Measurements from ENCODE around the gene ZNHIT2. TPM values are rescaled to one million over a fixed set of nuclear protein-coding genes. Genes with fewer than 3 reads are reported as not detected.
"Not testable (repeated sequence)": the region's sequence is repeated elsewhere in the genome, so short reads cannot be mapped to it uniquely, and the experiment has no call there.

Gene ZNHIT2
- total RNA-seq, 4 donors from 2014 or later: 9.6 to 40.8 (median 12.2) TPM

- Histone ChIP-seq H3K36me3 (peaks cover 0 to 42% (median 11%) of the 10 kb centered on the region in 4 donors), H3K4me3 (peak overlapping the region; percentile 54 to 94 (median 79)), H3K4me1 (peaks cover 16 to 37% (median 26%) of the 10 kb centered on the region in 4 donors), H3K27me3 (no peaks in the 10 kb centered on the region), H3K27ac (peak overlapping the region; percentile 89 to 97 (median 96)), H3K9me3 (no peaks in the 10 kb centered on the region)
- intact Hi-C loops (cut with DNase I; ENCODE audit: low total_unique reads) (no loop called here), in situ Hi-C loops (cut with MboI; ENCODE audit: low pct_ligation_motif_present in 1 of 4, low pct_unique_long_range_greater_than_20kb in 1 of 4, low sequenced_read_pairs in 3 of 4) (no loop called here)
- TF ChIP-seq POLR2A (IDR thresholded peaks at IDR 0.05) (no peak), CTCF (IDR thresholded peaks at IDR 0.05) (peak in 1 of 5 experiments; percentile 31)
- WGBS, 2 donors (ENCODE audit: low coverage in 1 of 2): 0 to 1% methylated on average over 2 to 22 of the region's 22 CpGs
- DNase-seq: peak; percentile 57
Observed at GRCh38 chr11:65121447-65121864, 4.0 kb upstream of the ZNHIT2 start.

GRCh38 chr11:65120831-65121230 lies 3.3 kb upstream of the ZNHIT2 start:
- no peak for DNase-seq
- Histone ChIP-seq H3K4me1 (peaks cover 22 to 43% (median 32%) of the 10 kb centered on the region in 4 donors), H3K9me3 (no peaks in the 10 kb centered on the region), H3K27me3 (no peaks in the 10 kb centered on the region), H3K27ac (peak overlapping the region; percentile 89 to 97 (median 96)), H3K36me3 (peaks cover 0 to 35% (median 8%) of the 10 kb centered on the region in 4 donors), H3K4me3 (peak overlapping the region in 2 of 4 donors; percentile 71 to 94)
- TF ChIP-seq EP300 (IDR thresholded peaks at IDR 0.05; ENCODE audit: low read depth) (no peak), POLR2AphosphoS5 (IDR thresholded peaks at IDR 0.05) (no peak), CTCF (IDR thresholded peaks at IDR 0.05) (no peak), POLR2A (IDR thresholded peaks at IDR 0.05) (no peak)
- in situ Hi-C loops (cut with MboI; ENCODE audit: low pct_ligation_motif_present in 1 of 4, low pct_unique_long_range_greater_than_20kb in 1 of 4, low sequenced_read_pairs in 3 of 4) (no loop called here), intact Hi-C loops (cut with DNase I; ENCODE audit: low total_unique reads) (no loop called here)
- 69 to 70% methylated on average over 2 to 3 of the region's 3 CpGs for WGBS, 2 donors (ENCODE audit: low coverage in 1 of 2)

- TF ChIP-seq POLR2A (IDR thresholded peaks at IDR 0.05) (no peak), CTCF (IDR thresholded peaks at IDR 0.05) (no peak), POLR2AphosphoS5 (IDR thresholded peaks at IDR 0.05) (no peak), EP300 (IDR thresholded peaks at IDR 0.05; ENCODE audit: low read depth) (no peak)
- in situ Hi-C loops (cut with MboI; ENCODE audit: low pct_ligation_motif_present in 1 of 4, low pct_unique_long_range_greater_than_20kb in 1 of 4, low sequenced_read_pairs in 3 of 4): no loop called here
- Histone ChIP-seq H3K4me1 (peaks cover 23 to 47% (median 34%) of the 10 kb centered on the region in 4 donors), H3K27me3 (no peaks in the 10 kb centered on the region), H3K9me3 (no peaks in the 10 kb centered on the region), H3K4me3 (no peak overlapping the region), H3K27ac (no peak overlapping the region), H3K36me3 (peaks cover 0 to 23% (median 5%) of the 10 kb centered on the region in 4 donors)
- intact Hi-C loops (cut with DNase I; ENCODE audit: low total_unique reads): loop anchor here (5.0 kb wide), 1 partner anchor 92 kb away; the partner anchor contains the start of gene SNX15
- no peak for DNase-seq
Observed at GRCh38 chr11:65119670-65119995, 2.1 kb upstream of the ZNHIT2 start.

- peaks cover 23 to 47% (median 34%) of the 10 kb centered on the region in 4 donors for H3K4me1 ChIP-seq
- WGBS, 2 donors (ENCODE audit: low coverage in 1 of 2): 88 to 95% methylated on average over 4 to 18 of the region's 18 CpGs
- H3K9me3 ChIP-seq; H3K27me3 ChIP-seq; DNase-seq; H3K4me3 ChIP-seq; in situ Hi-C loops (cut with MboI; ENCODE audit: low pct_ligation_motif_present in 1 of 4, low pct_unique_long_range_greater_than_20kb in 1 of 4, low sequenced_read_pairs in 3 of 4): not testable (repeated sequence)
- peak overlapping the region in 3 of 4 donors; percentile 58 to 76 (median 64) for H3K27ac ChIP-seq
- H3K36me3 ChIP-seq: peaks cover 0 to 21% (median 5%) of the 10 kb centered on the region in 4 donors
- intact Hi-C loops (cut with DNase I; ENCODE audit: low total_unique reads): loop anchor here (5.0 kb wide), 1 partner anchor 92 kb away; the partner anchor contains the start of gene SNX15
Observed at GRCh38 chr11:65118891-65119669, 1.6 kb upstream of the ZNHIT2 start.
